ENCODE results near the gene PRAC1. TPM values are rescaled to one million over a fixed set of nuclear protein-coding genes. Genes with fewer than 3 reads are reported as not detected.

The PRAC1 gene
- not detected in 2 replicates for total RNA-seq

DNA sequence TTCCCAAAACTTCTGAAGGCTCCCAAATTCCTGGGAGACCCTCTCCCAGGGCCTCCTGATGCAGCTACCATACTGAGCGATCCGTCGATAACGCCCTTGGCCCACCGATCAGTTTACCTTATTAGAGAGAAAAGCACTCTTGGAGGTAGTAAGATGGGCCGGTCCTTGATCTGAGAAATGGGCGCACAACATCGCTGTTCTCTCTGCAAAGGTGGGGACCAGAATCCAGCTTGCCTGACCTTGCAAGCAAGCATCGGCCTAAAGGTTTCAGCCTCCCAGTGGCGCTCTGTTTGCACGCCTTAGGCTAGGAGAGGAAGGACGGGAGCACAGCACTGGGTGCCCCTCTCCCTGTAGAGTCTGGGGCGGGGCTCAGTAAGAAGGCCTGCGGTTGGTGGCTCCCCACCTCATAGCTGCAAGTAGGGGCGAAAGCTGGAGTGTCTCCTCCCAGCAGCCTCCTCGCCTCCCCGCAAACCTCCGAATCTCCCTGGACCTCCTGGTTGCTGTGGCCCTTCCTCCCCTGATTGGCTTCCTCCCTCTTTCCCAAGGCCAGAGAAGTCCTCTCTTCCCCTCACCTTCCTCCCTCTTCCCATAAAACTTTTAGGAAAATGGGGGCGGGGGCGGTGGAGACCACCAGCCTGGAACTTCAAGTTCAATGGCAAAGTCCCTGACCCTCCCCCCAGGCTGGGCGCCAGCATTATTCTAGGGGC, at the start of gene PRAC1:
Gene PRAC1 (minus strand): TSS at position 318 of the 707 bp plus-strand sequence. CDS start 126 bp downstream, at position 192.

DNA sequence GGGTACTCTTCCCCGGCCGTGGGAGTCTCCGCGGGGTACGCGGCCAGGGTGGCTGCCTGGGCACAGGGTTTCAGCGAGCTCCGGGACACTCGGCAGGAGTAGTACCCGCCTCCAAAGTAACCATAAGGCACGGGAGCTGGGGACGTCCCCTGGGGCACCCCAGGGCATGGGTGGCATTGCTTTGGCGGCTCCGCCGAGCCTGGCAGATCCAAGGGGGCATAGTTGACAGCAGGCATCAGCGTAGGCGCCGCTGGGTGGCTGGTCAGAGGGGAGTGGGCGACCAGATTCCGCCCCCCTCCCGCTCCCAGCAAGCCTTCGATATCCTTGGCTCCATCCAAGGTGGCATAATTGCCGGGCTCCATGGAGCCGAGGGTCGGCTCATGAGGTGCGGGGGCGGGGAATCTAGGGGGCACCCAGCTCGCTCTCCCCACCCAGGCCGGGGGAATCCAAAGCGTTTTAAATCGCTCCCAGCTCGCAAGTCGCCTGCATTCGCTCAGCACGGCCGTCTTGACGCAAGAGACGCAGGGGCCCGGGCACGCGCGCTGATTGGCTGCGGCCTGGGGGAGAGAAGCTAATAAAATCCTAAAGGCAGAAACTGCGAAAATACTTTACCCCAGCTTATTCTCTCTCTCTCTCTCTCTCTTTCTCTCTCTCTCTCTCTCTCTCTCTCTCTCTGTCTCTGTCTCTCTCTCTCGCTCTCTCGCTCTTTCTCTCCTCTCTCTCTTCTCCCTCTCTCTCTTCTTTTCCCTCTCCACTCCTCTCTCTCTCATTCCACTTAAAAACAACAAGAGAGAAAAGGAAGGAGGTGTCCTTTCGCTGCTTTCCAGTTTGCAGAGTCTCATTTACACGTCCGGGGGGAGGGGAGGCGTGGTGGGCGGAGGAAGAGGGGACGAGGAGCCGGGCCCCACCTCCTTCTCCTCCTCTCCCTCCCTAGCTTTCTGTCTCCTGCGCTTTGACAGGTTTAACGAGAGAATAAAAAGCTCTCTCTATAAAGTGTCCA, 6.2 kb upstream of the PRAC1 start, which contains the start of gene HOXB13:
Gene HOXB13 (minus strand): TSS at position 519 of the 1,000 bp plus-strand sequence. CDS start 157 bp downstream, at position 362.

DNA sequence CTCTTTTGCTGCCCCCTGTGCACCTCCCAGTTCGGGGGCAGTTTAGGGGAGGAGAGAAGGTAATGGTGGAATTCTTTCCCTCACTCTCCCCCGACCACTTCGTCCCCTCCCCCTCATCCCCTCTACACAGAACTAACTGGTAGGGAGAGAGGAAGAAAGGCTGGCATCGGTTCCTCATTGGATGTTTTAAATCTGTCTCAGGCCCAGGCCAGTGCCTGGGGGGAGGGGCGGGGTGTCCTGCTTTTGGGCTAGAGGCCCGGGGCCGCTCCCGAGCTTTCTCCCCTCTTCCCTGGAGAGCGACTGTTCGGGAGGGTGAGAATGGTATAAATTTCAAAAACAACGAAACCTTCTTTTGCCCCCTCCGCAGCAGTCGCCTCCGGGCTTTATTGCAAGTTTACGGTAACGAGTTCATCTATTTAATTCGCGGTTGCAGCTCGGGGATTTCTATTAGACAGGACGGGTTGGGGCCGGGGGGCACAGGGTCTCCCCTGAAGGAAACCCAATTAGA, 651 bp upstream of the PRAC1 start, which contains the start of gene PRAC2:
Gene PRAC2 (plus strand): TSS at position 271 of the 508 bp plus-strand sequence. CDS start 1,226 bp downstream, outside the sequence.

Small RNAs within 50 kb of the gene (small RNA-seq; reads per million reads assigned to genes)
- gene AC091179.2: not detected
- not detected for gene COX6B1P2
- gene MIR3185: not detected
- gene RF02132: not detected
- gene RF02133: not detected
- not detected for gene RN7SL125P

Other genes with a start within 250 kb of the PRAC1 start
- gene HOXB1, start 191.5 kb downstream of the PRAC1 start, total RNA-seq: not detected in 2 replicates
- 7.8 and 9.8 TPM in 2 replicates for gene HOXB2, start 177.4 kb downstream of the PRAC1 start, total RNA-seq
- gene HOXB4, start 144.2 kb downstream of the PRAC1 start, total RNA-seq: 0.43 and 0.79 TPM in 2 replicates
- gene HOXB3, start 132.3 kb downstream of the PRAC1 start, total RNA-seq: 2.2 and 7.1 TPM in 2 replicates
- gene HOXB5, start 128.7 kb downstream of the PRAC1 start, total RNA-seq: not detected in 2 replicates
- not detected in 2 replicates for gene HOXB6, start 117.5 kb downstream of the PRAC1 start, total RNA-seq
- 0.65 and 0.79 TPM in 2 replicates for gene HOXB7, start 111.5 kb downstream of the PRAC1 start, total RNA-seq
- not detected in 2 replicates for gene HOXB8, start 107.2 kb downstream of the PRAC1 start, total RNA-seq
- gene HOXB9, start 96.2 kb downstream of the PRAC1 start, total RNA-seq: not detected in 2 replicates
- gene PRAC2, start 667 bp upstream of the PRAC1 start, total RNA-seq: not detected in 2 replicates
- not detected in 2 replicates for gene HOXB13, start 6.2 kb upstream of the PRAC1 start, total RNA-seq
- gene TTLL6, start 94.7 kb upstream of the PRAC1 start, total RNA-seq: not detected in 2 replicates
- 41.6 and 53.0 TPM in 2 replicates for gene CALCOCO2, start 108.5 kb upstream of the PRAC1 start, total RNA-seq
- 11.8 and 122 TPM in 2 replicates for gene ATP5MC1, start 170.3 kb upstream of the PRAC1 start, total RNA-seq
- gene UBE2Z, start 185.9 kb upstream of the PRAC1 start, total RNA-seq: 79.7 and 82.6 TPM in 2 replicates
- 47.1 and 144 TPM in 2 replicates for gene SNF8, start 222.3 kb upstream of the PRAC1 start, total RNA-seq
- gene GIP, start 246.1 kb upstream of the PRAC1 start, total RNA-seq: not detected in 2 replicates

All from placental epithelial cell (primary cell).